GM12875 (cell line): Measurements from ENCODE around the gene ESRRA.

Source experiments
- H3K4me3 ChIP-seq: one replicate; pipeline ENCODE4 v1.5.1; 2011; ENCODE audit warnings: low read depth, low read length, control low read depth
- CTCF ChIP-seq: IDR thresholded peaks from 2 replicates; pipeline ENCODE4 v1.5.1; 2011; ENCODE audit warnings: low read depth, mild to moderate bottlenecking, control low read depth, inconsistent platforms, low read length, moderate library complexity, borderline replicate concordance; ENCODE audit not compliant: insufficient read depth

Gene ESRRA

GRCh38 chr11:64331569-64332371, 26.4 kb downstream of the ESRRA start:
- TF ChIP-seq CTCF: peak; percentile 84

DNA sequence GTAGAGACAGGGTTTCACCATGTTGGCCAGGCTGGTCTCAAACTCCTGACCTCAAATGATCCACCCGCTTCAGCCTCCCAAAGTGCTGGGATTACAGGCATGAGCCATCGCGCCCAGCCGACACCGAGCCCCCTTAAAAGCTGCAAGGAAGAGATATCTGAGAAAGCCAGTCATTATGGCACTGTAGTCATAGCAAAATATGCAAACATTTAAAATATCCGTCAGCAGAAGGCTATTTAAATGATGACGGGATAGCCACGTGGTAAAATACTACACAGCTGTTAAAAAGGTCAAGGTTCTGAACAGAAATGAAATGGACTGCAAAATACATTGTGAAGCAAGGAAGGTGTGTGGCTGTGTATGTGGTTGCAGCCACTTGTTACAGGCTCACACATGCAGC, 28.2 kb downstream of the ESRRA start:
- no peak overlapping the region for H3K4me3 ChIP-seq
- no peak for TF ChIP-seq CTCF

More at GRCh38 chr11:64331569-64332371, 26.4 kb downstream of the ESRRA start:
- peak overlapping the region; percentile 29 for H3K4me3 ChIP-seq

DNA sequence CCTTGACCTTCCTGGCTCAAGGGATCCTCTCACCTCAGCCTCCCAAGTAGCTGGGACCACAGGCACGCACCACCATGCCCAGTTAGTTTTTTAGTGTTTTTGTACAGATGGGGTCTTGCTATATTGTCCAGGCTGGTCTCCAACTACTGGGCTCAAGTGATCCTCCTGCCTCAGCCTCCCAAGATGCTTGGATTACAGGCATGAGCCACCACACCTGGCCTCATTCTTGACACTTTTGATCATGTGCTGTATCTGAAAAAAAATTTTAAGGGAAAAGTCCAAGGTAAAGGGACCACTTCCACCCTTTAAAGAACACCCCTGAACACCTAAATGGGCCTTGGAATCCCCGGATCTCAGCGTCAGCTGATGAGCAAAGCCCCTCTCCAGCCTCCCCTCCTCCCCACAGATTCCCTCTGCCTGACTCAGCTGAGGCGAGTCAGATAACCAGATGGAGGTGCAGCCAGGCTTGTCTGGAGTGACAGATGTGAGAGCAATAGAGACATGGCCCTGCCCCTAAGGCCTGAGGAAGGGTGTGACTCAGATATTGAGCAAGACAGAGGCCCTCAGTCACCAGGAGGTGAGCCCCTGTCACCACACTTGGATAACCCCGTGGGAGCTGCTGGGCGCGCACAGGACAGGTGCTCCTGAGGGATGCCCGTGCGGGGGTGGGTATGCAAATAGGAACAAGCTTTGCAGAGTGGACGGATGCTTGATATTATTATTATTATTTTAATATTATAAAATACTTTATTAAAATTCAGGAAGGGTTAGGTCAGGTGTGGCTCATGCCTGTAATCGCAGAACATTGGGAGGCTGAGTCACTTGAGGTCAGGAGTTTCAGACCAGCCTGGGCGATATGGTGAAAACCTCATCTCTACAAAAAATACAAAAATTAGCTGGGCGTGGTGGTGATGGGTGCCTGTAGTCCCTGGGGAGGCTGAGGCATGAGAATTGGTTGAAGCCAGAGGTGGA, 29.7 kb downstream of the ESRRA start:
- TF ChIP-seq CTCF: no peak
- no peak overlapping the region for H3K4me3 ChIP-seq

DNA sequence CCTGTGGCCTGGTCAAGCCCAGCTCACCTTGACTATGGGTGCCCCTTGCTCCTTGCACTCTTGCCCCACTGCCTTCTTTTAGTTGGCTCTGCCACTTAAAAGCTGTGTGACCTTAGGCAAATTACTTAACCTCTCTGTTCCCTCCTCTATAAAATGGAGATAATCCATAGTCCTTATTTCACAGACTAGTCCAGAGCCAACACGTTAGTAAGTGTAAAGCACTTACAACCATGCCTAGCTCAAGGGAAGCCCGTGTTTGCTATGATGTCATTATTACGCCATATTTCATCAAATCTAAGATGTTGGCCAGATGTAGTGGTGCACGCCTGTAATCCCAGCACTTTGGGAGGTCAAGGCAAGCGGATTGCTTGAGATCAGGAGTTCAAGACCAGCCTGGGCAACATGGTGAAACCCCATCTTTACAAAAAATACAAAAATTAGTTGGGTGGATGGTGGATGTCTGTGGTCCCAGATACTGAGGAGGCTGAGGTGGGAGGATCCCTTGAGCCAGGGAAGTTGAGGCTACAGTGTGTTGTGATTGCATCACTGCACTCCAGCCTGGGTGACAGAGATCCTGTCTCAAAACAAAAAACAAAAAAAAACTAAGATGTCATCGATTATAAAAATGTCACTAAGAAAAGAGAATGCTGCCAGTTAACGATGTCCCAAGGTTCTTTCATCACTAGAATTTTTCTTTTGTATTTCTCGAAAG, 32.4 kb downstream of the ESRRA start:
- no peak for TF ChIP-seq CTCF
- H3K4me3 ChIP-seq: no peak overlapping the region

DNA sequence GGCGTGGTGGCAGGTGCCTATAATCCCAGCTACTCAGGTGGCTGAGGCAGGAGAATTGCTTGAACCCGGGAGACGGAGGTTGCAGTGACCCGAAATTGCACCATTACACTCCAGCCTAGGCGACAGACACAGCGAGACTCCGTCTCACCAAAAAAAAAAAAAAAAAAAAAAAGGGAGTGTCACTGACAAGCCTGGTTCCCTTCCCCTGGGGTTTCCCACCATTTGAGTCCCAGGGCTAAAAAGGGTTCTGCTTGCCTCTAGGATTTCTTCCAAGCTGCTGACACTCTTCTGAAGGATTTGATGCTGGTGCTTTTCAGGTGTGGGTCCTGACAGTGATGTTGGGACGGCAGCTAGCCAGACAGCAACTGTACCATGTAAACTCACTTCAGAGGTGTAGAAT, 33.4 kb downstream of the ESRRA start:
- H3K4me3 ChIP-seq: no peak overlapping the region
- no peak for TF ChIP-seq CTCF

GRCh38 chr11:64339286-64339685, 34.0 kb downstream of the ESRRA start:
- TF ChIP-seq CTCF: no peak
- H3K4me3 ChIP-seq: peak overlapping the region; percentile 58
